RPMI8226 (cell line): ENCODE data around the gene COL23A1.
"Not testable (repeated sequence)": the region's sequence is repeated elsewhere in the genome, so short reads cannot be mapped to it uniquely, and the experiment has no call there.

Source experiments
- DNase-seq: peaks from one replicate; pipeline ENCODE4 v3.0.0-alpha.2; 2015

The COL23A1 gene

DNA sequence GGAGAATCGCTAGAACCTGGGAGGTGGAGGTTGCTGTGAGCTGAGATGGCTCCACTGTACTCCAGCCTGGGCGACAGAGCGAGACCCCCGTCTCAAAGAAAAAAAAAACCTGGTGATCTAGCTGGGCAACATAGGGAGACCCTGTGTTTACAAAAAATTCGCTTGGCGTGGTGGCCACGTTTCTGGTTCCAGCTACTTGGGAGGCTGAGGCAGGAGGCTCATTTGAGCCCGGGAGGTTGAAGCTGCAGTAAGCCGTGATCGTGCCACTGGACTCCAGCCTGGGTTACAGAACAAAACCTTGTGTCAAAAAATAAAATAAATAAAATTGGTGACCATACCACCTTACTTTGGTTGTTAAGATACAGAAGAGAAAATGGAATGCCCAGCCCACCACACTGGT is 387.7 kb downstream of the COL23A1 start:
- no peak for DNase-seq

DNA sequence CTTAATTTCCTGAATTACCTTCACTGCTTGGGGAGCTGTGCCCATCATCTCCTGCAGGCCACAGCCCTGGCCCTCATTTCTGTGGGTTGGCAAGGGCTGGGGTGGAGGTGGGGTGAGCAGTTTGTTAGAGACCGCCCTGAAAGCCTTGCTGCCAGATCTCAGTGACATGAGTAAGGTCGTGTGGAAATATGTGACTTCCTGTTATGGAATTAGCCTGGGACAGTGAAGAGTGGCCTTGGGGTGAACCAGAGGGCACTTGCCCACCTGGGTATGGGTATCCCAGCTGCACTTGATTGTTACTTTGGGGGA is 388.3 kb downstream of the COL23A1 start:
- no peak for DNase-seq

DNA sequence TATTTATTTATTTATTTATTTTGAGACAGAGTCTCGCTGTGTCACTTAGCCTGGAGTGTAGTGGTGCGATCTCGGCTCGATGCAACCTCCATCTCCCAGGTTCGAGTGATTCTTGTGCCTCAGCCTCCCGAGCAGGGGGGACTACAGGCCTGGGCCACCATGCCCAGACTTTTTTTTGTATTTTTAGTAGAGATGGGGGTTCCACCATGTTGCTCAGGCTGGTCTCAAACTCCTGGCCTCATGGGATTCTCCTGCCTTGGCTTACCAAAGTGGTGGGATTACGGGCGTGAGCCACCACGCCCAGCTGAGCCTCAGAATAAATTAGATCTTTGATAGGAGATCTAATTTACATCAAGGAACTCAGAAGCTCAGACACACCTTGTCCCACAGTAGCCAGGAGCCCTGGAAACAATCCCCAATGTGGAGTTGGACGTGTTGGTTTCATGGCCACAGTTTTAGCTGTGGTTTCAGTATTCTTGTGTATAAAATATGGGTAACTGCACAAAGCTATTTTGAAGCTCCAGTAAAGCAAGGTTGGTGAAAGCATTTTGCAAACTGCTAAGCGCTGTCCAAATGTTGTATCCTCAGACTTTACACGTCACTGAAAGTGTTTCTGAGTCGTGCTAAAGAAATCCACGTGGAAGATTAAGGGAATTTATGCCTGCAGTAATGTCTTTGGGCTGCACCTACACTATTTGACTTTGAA is 388.8 kb downstream of the COL23A1 start:
- DNase-seq: no peak

GRCh38 chr5:178199581-178200434 is 390.4 kb downstream of the COL23A1 start:
- DNase-seq: no peak

GRCh38 chr5:178198706-178199105 is 391.5 kb downstream of the COL23A1 start:
- DNase-seq: no peak

DNA sequence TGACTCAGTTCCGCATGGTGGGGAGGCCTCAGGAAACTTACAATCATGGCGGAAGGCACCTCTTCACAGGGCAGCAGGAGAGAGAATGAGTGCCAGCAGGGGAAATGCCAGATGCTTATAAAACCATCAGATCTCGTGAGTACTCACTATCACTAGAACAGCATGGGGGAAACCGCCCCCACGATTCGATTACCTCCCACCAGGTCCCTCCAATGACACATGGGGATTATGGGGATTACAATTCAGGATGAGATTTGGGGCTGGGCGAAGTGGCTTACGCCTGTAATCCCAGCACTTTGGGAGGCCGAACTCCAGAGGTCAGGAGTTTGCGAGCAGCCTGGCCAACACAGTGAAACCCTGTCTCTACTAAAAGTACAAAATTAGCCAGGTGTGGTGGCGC is 392.0 kb downstream of the COL23A1 start:
- DNase-seq: not testable (repeated sequence)

- DNase-seq: no peak
Observed at GRCh38 chr5:178196986-178197385, 393.2 kb downstream of the COL23A1 start.

DNA sequence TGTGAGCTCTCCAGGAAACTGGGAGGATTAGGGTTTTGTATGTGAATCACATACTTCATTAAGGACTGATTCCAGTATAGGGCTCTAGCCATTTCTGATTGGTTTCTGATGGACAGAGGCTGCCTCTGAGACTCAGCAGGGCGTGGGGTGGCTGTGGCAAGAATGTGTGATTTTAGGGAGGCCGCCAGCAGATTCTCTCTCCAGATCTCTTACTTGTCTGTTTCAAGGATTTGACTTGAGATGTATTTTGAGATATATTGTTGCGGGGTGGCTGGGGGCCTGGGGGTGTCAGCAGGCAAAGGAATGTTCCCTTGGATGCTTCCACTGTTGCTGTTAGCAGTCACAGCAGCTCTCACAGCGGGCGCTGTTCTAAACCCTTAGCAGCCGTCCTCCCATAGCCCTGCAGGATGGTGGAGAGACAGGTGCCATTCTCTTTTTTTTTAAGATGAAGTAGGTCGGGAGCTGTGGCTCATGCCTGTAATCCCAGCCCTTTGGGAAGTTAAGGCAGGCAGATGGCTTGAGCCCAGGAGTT is 393.8 kb downstream of the COL23A1 start:
- no peak for DNase-seq

GRCh38 chr5:178194026-178194425 is 396.2 kb downstream of the COL23A1 start:
- no peak for DNase-seq

DNA sequence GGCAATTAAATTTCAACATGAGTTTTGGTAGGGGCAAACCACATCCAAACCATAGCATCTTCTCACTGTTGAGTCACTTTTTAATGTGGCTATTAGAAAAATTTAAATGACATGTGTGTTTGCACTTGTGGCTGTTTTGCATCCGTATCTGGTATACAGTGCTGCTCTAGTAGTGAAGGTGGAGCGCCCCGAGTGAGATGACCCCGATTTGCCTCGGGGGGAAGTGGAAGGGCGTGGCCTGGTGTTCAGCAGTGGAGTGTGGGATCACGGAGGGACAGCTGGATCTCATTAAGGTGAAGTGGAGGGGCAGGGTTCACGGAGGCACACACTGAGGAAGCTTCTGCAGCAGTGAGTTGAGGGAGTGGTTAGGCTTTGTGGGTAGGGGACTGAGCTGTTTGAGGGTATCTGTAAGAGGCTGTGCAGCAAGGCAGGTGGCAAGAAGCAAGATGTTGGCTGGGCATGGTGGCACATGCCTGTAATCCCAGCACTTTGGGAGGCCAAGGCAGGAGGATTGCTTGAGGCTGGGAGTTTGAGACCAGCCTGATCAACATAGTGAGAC is 396.9 kb downstream of the COL23A1 start:
- no peak for DNase-seq

DNA sequence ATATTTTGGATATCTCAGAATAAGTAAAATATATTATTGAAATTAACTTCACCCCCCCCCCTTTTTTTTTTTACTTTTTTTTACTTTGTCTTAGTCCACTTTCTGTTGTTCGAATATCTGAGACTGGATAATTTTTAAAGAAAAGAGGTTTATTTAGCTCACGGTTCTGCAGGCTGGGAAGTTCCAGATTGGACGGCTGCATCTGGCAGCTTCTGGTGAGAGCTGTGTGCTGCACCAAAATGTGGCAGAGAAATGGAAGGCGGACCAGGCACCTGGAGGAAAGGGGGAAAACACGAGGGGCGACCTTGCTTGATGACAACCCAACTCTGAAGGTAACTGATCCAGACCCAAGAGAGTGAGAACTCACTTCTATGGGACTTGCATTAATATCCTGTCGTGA is 397.4 kb downstream of the COL23A1 start:
- no peak for DNase-seq

DNA sequence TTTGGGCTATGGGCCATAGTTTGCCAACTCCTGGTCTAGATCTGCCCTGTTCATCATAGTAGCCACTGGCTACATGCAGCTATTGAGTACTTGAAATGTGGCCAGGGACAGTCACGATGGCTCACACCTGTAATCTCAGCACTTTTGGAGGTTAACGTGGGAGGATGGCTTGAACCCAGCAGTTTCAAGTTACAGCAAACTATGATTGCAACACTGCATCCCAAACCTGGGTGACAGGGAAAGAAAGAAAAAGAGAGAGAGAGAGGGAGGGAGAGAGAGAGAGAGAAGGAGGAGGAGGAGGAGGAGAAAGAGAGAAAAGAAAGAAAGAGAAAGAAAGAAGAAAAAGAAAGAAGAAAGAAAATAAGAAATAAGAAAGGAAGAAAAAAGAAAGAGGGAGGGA is 397.9 kb downstream of the COL23A1 start:
- peak; percentile 41 for DNase-seq

DNA sequence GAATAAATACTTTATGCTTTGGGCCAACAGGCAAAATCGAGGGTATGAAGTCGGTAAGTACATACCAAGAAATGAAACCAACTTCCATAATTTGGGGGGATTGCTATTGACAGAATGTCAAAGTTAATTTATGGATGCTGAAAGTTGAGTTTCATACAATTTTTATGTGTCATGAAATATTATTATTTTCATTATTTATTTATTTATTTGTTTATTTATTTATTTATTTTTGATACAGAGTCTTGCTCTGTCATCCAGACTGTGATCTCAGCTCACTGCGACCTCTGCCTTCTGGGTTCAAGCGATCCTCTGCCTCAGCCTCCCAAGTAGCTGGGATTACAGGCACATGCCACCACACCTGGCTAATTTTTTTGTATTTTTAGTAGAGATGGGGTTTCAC is 398.5 kb downstream of the COL23A1 start:
- DNase-seq: no peak

- no peak for DNase-seq
Observed at GRCh38 chr5:178189433-178189832, 400.8 kb downstream of the COL23A1 start.
